Astrocyte of the cerebellum (primary cell): ENCODE results near the gene RPL35.
A peak's percentile ranks its signal among the peaks of the same experiment; 100 is the strongest.
"Not testable (repeated sequence)": the region's sequence is repeated elsewhere in the genome, so short reads cannot be mapped to it uniquely, and the experiment has no call there.

Experiments
- DNase-seq: peaks from one replicate; pipeline ENCODE4 v3.0.0-alpha.2; 2011; ENCODE audit warnings: low read depth
- H3K4me3 ChIP-seq: 2 replicates; pipeline ENCODE4 v1.5.1; 2011; ENCODE audit warnings: mild to moderate bottlenecking, low read depth, low read length, moderate library complexity
- CTCF ChIP-seq: IDR thresholded peaks from 2 replicates; pipeline ENCODE4 v1.5.1; 2012; ENCODE audit warnings: low read length, low read depth, moderate library complexity, mild to moderate bottlenecking; ENCODE audit errors: missing control alignments
- in situ Hi-C: cut with HindIII; loops from 2 replicates; pipeline ENCODE4 v1.10.0; 2017; ENCODE audit warnings: low sequenced_read_pairs

Gene RPL35

GRCh38 chr9:124844291-124844690 is 17.5 kb downstream of the RPL35 start:
- no peak for DNase-seq
- no peak overlapping the region for H3K4me3 ChIP-seq
- in situ Hi-C loops = no loop called here
- TF ChIP-seq CTCF = no peak

GRCh38 chr9:124843456-124844034 is 18.2 kb downstream of the RPL35 start:
- in situ Hi-C loops = no loop called here
- DNase-seq = no peak

GRCh38 chr9:124841075-124841821 is 20.5 kb downstream of the RPL35 start:
- TF ChIP-seq CTCF = no peak
- no peak for DNase-seq
- H3K4me3 ChIP-seq = no peak overlapping the region
- in situ Hi-C loops = no loop called here

More at GRCh38 chr9:124843456-124844034, 18.2 kb downstream of the RPL35 start:
- TF ChIP-seq CTCF = no peak
- no peak overlapping the region for H3K4me3 ChIP-seq

- no peak overlapping the region for H3K4me3 ChIP-seq
- TF ChIP-seq CTCF = peak; percentile 41
- DNase-seq = no peak
- in situ Hi-C loops = no loop called here
These were observed 21.4 kb downstream of the RPL35 start for GRCh38 chr9:124840300-124840833.

- in situ Hi-C loops = no loop called here
- no peak for DNase-seq
- no peak overlapping the region for H3K4me3 ChIP-seq
- TF ChIP-seq CTCF = peak; percentile 62
These were observed 22.0 kb downstream of the RPL35 start for GRCh38 chr9:124839612-124840299.

GRCh38 chr9:124838567-124839275 is 23.0 kb downstream of the RPL35 start:
- H3K4me3 ChIP-seq, in situ Hi-C loops, DNase-seq: not testable (repeated sequence)

- DNase-seq, H3K4me3 ChIP-seq, in situ Hi-C loops: not testable (repeated sequence)
These were observed 23.6 kb downstream of the RPL35 start for GRCh38 chr9:124838132-124838531.
